ENCODE results near the gene TTI1.

GRCh38 chr20:38017959-38018358, 15.3 kb downstream of the TTI1 start:
- no peak for TF ChIP-seq CTCF (IDR thresholded peaks at IDR 0.05)
- no peak for TF ChIP-seq EZH2 (IDR thresholded peaks at IDR 0.05; ENCODE audit: borderline replicate concordance, insufficient read depth, low read depth, low read length, poor library complexity, severe bottlenecking)

Measured in B cell (primary cell).